Activated T-cell treated with anti-CD3 and anti-CD28 coated beads, Interleukin-2, amount 50 U/mL, for 48 hours (primary cell): ENCODE data around the gene NF1.
"Not testable (repeated sequence)": the region's sequence is repeated elsewhere in the genome, so short reads cannot be mapped to it uniquely, and the experiment has no call there.

Source experiments
- DNase-seq, 2 experiments: peaks; one replicate each; pipeline ENCODE4 v3.0.0-alpha.2; 2020

Gene NF1

DNA sequence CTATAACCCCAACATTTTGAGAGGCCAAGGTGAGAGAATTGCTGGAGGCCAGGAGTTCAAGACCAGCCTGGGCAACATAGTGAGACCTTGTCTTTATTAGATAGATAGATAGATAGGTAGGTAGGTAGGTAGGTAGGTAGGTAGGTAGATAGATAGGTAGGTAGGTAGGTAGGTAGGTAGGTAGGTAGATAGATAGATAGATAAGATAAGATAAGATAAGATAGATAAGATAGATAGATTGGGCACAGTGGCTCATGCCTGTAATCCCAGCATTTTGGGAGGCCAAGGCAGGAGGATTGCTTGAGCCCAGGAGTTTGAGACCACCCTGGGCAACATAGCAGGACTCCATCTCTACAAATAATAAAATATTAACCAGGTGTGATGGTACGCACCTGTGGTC is 168.1 kb downstream of the NF1 start:
- DNase-seq: not testable (repeated sequence)

- DNase-seq: no peak
Measured at GRCh38 chr17:31266042-31266441, 171.3 kb downstream of the NF1 start.

GRCh38 chr17:31269036-31269577 is 174.3 kb downstream of the NF1 start:
- no peak for DNase-seq

DNA sequence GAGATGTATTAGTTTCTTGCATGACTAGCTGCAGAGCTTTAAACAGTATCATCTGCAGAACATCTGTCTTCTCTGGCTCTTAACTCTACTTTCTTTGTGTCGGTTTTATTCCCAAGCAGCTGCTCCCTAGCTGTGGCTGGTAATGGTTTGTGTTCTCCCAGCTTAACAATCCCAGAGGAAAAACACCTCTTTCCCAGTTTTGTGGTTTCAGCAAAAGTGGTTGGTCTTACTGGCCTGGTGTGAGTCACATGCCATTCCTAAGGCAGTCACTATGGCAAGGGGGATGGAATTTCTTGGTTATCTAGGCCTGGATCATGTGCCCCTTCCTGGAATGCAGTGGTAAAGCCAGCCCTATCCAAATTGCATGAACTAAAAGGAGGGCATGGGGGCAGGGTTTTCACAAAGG is 174.8 kb downstream of the NF1 start:
- no peak for DNase-seq

DNA sequence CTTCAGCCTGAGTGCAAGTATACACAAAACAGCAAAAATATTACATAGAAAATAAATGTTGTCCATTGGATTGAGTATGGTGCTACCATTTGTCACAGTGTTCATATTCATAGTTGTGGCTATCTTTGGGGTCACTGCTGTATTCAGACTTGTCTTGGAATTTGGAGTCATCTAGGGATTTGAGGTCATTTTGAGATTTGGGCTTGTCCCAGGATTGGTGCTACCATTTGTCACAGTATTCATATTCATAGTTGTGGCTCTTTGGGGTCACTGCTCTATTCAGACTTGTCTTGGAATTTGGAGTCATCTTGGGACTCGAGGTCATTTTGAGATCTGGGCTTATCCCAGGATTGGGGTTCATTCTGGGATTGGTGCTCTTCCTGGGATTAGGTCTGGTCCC is 177.5 kb downstream of the NF1 start:
- DNase-seq: no peak

DNA sequence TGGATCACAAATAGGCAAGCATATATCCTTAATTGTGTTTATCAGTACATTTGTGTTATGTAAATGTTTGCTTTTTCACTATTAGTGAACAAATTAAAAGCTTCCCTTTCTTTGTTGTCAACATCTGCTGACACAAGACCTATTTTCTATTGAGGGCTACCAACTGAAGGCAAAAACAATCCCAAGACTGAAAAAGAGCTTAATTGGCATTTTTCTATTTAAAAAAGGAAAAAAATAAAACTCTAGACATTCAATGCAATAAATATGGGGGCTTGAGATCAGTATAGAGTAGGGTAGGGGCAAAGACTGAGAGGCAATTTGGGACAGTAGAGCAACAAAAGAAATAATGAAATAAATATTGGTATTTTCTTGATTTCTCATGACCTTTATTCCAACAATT is 178.0 kb downstream of the NF1 start:
- no peak for DNase-seq

DNA sequence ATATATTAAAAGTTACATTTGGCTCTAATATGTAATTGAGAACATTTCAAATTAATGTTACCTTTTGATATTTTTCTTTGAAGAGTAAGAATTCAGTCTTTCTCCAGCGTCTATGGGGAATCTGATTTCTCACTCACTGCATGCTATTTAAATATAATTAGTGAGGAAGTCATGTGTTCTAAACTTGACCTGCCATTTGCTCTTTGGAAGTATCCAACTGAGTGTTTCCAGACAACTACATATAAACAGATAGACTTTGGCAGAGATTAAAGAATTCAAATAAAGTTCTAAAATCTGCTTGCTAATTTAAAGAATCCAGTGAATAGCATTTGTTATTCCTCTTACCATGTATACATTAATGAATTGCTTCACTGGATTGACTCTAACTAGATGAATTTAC is 178.7 kb downstream of the NF1 start:
- DNase-seq: no peak

- DNase-seq: no peak
Measured at GRCh38 chr17:31274252-31274651, 179.5 kb downstream of the NF1 start.

- no peak for DNase-seq
Measured at GRCh38 chr17:31275116-31275515, 180.3 kb downstream of the NF1 start.

DNA sequence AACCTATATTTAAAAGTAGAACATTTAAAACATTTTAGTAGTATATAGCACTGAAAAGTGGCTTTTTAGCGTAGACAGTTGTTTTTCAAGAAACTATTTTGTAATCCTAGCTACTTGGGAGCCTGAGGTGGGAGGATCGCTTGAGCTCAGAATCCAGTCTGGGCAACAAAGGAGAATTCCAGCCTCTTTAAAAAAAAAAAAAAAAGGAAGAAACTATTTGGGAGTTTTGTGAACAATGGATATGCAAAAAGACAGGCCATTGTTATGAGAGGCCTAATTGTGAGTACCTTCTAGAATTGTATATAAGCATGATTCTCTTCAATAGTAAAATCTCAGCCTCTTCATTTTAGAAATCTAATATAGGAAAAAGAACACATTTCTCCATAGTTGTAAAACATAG is 184.6 kb downstream of the NF1 start:
- no peak for DNase-seq

DNA sequence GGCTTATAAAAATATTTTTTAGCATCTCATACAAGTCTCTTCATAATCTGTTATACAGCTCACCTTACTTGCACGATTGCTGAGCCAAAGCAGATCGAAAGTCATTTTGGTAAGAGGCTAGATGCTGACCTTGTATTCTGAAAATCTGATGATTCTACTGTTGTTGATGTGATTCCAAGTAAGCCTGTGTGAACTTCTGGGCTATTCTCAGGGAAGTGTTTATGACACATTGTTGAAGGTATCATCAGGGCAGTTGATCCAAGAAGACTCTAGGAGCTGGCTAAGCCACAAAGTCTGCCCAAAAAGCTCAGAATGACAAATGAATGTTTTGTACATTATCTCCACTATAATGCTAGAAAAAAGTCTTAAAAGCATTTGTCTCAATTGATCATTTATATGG is 186.3 kb downstream of the NF1 start:
- no peak for DNase-seq

DNA sequence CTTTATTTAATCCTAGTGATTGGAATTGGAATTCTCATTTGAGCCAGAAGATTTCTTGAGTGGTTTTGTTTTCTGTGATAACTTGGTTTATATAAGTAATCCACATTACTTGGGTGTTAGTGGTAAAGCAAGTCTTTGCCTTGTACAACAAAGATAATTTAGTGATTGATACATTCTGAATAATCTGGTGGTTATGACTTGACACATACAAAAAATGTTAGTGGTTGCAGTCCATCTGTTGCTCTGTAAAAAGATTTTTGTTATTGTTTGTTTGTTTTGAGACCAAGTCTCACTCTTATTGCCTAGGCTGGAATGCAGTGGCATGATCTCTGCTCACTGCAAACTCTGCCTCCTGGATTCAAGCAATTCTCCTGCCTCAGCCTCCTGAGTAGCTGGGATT is 189.1 kb downstream of the NF1 start:
- DNase-seq: no peak

GRCh38 chr17:31286587-31286986 is 191.8 kb downstream of the NF1 start:
- DNase-seq: no peak

- DNase-seq: not testable (repeated sequence)
Measured at GRCh38 chr17:31287932-31288331, 193.2 kb downstream of the NF1 start.

DNA sequence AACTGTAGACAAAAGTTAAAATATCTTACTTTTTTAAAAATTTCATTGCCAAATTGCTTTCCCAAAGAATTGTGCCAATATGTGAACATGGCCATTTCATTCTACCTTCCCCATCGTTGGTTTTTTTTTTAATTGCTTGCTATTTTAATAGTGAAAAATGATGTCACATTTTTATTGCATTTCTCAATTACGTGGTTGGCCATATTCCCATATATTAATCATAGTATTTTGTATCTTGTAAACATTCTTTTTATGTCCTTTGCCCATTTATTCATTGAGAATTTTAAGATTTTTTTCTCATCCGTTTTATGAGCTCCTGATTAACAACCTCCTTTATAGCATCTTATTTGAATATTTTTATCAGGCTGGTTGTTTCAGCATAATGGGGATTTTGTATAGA is 195.0 kb downstream of the NF1 start:
- no peak for DNase-seq

DNA sequence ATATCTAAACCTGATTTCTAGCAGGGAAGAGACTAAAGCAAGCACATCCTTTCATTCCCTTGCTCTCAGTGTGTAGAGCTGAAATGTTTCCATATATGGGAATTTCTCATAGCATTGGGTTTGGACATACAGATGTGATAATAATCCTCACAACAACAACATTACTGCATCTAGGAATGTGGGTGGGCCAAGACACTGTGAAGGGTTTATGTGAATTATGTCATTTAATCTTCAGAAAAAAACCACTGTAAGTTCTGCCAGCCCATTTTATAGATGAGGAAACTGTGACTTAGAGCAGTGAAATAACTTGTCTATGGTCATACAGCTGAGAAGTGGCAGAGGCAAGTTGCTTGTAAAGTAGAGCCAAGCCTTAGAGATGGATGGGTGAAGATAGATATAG is 197.0 kb downstream of the NF1 start:
- DNase-seq: no peak

DNA sequence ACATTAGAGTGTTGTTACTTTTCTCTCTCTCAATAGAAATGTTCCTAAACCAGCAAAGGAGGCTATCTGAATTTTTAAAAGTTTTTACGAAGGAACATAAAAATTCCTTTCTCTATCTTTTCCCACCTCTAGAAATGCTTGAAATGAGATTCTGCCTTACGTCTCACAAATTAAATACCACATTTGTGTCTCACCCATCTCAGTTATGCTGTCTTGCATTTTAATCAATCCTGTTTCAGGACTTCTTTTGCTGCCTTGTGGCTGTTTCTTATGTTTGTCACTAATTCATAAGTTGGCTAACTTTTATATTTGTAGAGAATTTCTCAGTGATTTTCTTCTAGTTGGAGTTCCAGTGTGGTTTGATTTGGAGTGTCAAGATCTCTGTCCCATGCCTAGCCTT is 198.8 kb downstream of the NF1 start:
- DNase-seq: no peak

DNA sequence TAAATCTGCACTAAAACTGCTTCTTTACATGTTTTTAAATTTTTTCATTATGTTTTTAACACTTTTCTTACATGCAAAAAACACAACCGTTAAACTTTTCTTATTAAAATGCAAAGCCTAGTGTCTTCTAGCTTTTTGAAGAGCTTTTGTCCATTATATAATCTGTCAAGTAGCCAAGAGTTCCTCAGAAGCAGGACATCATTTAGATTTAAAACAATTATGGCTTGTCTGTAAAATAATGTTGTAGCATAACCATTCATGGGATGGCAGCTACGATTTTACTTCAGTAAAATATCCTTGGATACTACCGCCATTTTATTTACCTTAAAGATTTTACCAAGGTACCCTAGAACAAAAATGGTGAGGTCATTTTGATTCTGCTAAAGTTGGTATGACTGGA is 199.5 kb downstream of the NF1 start:
- DNase-seq: no peak

- DNase-seq: no peak
Measured at GRCh38 chr17:31294820-31295488, 200.2 kb downstream of the NF1 start.

- no peak for DNase-seq
Measured at GRCh38 chr17:31295489-31295871, 200.7 kb downstream of the NF1 start.

GRCh38 chr17:31296142-31296541 is 201.4 kb downstream of the NF1 start:
- DNase-seq: no peak

DNA sequence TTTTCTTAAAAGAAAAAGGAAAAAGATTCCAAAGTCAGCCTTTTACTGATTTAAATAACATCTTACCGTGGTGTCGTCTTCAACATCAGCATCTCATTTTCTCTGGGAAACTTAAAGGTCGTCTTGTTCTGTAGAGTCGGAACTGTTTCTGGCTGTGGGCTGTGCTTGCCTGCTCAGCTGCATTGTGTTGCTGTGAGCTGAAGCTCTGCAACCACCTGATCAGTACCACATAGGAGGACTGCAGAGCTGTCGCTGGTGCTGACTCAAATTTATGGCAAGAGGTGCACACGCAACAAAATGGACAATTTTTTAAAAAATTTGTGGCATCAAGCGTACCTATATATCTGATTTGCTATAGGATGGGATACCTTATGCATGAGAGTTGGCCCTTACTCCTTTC is 202.3 kb downstream of the NF1 start, which contains the start of gene OMG:
Gene OMG (minus strand): TSS at position 150 of the 400 bp plus-strand sequence. CDS start 908 bp downstream, outside the sequence.
- DNase-seq: no peak

- DNase-seq: no peak
Measured at GRCh38 chr17:31299624-31300023, 204.8 kb downstream of the NF1 start.

- DNase-seq: no peak
Measured at GRCh38 chr17:31307640-31308039, 212.9 kb downstream of the NF1 start.
